RWPE1 (cell line): ENCODE data around the gene KLRD1.
"Not testable (repeated sequence)": the region's sequence is repeated elsewhere in the genome, so short reads cannot be mapped to it uniquely, and the experiment has no call there.

Source experiments
- CTCF ChIA-PET: fragments of 350-600 bp; sonication (Branson Sonifier 250); formaldehyde crosslinking; extraction: SDS; loops from one replicate; lab custom pipeline; 2021; lab: Yijun Ruan, JAX
- POLR2A ChIA-PET: fragments of 400-600 bp; formaldehyde crosslinking; extraction: SDS; loops from one replicate; lab custom pipeline; 2020; ENCODE audit warnings: antibody characterized with exemption; ENCODE audit not compliant: low non-redundant PET; lab: Yijun Ruan, JAX
- DNase-seq: peaks from one replicate; pipeline ENCODE4 v3.0.0; 2012; ENCODE audit warnings: low spot score
- H3K27ac ChIP-seq: fragments of 450-650 bp; 2 replicates; pipeline ENCODE4 v1.5.1; 2017
- CTCF ChIP-seq: fragments of 450-650 bp; conservative IDR thresholded peaks from 2 replicates; pipeline ENCODE4 v1.5.1; 2017; ENCODE audit warnings: low read depth, mild to moderate bottlenecking

KLRD1 gene

GRCh38 chr12:10320643-10321042 lies 13.0 kb downstream of the KLRD1 start:
- DNase-seq, result no peak
- TF ChIP-seq CTCF, result no peak
- no peak overlapping the region for H3K27ac ChIP-seq
- ChIA-PET POLR2A (no interaction called here), CTCF (interaction anchor here (0.9 kb wide), 1 partner anchor 11 kb away, joined by 3 read pairs; no protein-coding TSS in a partner anchor)

- DNase-seq, POLR2A ChIA-PET, H3K27ac ChIP-seq, CTCF ChIA-PET: not testable (repeated sequence)
Observed at GRCh38 chr12:10328691-10329090, 21.0 kb downstream of the KLRD1 start.

GRCh38 chr12:10331642-10332239 lies 24.1 kb downstream of the KLRD1 start:
- TF ChIP-seq CTCF, result peak; percentile 52
- CTCF ChIA-PET, result interaction anchor here (0.6 to 1.3 kb wide), 6 partner anchors 9 to 212 kb away, joined by 3 to 4 read pairs (median 4); no protein-coding TSS in a partner anchor
- H3K27ac ChIP-seq, result no peak overlapping the region
- peak; percentile 70 for DNase-seq
- POLR2A ChIA-PET, result no interaction called here

- CTCF ChIA-PET, DNase-seq, POLR2A ChIA-PET, H3K27ac ChIP-seq: not testable (repeated sequence)
Observed at GRCh38 chr12:10336196-10336595, 28.5 kb downstream of the KLRD1 start.

- CTCF ChIA-PET, POLR2A ChIA-PET, DNase-seq, H3K27ac ChIP-seq: not testable (repeated sequence)
Observed at GRCh38 chr12:10338470-10338869, 30.8 kb downstream of the KLRD1 start.

GRCh38 chr12:10339053-10339840 lies 31.6 kb downstream of the KLRD1 start:
- POLR2A ChIA-PET, result no interaction called here
- TF ChIP-seq CTCF, result no peak
- CTCF ChIA-PET, result interaction anchor here (1.4 kb wide), 1 partner anchor 27 kb away, joined by 4 read pairs; no protein-coding TSS in a partner anchor
- peak overlapping the region; percentile 53 for H3K27ac ChIP-seq
- peak; percentile 24 for DNase-seq

- CTCF ChIA-PET, H3K27ac ChIP-seq, DNase-seq, POLR2A ChIA-PET: not testable (repeated sequence)
Observed at GRCh38 chr12:10340946-10341345, 33.3 kb downstream of the KLRD1 start.

- ChIA-PET POLR2A (no interaction called here), CTCF (no interaction called here)
- no peak overlapping the region for H3K27ac ChIP-seq
- DNase-seq, result no peak
- no peak for TF ChIP-seq CTCF
Observed at GRCh38 chr12:10341892-10342509, 34.3 kb downstream of the KLRD1 start.

GRCh38 chr12:10351457-10351856 lies 43.8 kb downstream of the KLRD1 start:
- H3K27ac ChIP-seq, CTCF ChIA-PET, DNase-seq, POLR2A ChIA-PET: not testable (repeated sequence)
